ENCODE data around the gene NINL. TPM values are rescaled to one million over a fixed set of nuclear protein-coding genes. Genes with fewer than 3 reads are reported as not detected.

The NINL gene
- total RNA-seq, 6 experiments from 2014 or later = 3.6 to 16.0 (median 7.1) TPM

- Histone ChIP-seq H3K27ac (no peak overlapping the region), H3K27me3 (no peaks in the 10 kb centered on the region), H3K4me3 (no peak overlapping the region), H3K9me3 (no peaks in the 10 kb centered on the region), H3K4me1 (peaks cover 0 to 10% (median 0%) of the 10 kb centered on the region in 4 donors), H3K36me3 (no peaks in the 10 kb centered on the region)
- intact Hi-C loops (cut with DNase I) = no loop called here
- WGBS (ENCODE audit: insufficient coverage, low coverage, low lambda C conversion rate, missing lambda C conversion rate) = 33% methylated on average over 10 of the region's 15 CpGs
- DNase-seq (no peak), ATAC-seq (no peak)
- TF ChIP-seq POLR2A (IDR thresholded peaks at IDR 0.05) = no peak
- TF ChIP-seq, protein P1, sequence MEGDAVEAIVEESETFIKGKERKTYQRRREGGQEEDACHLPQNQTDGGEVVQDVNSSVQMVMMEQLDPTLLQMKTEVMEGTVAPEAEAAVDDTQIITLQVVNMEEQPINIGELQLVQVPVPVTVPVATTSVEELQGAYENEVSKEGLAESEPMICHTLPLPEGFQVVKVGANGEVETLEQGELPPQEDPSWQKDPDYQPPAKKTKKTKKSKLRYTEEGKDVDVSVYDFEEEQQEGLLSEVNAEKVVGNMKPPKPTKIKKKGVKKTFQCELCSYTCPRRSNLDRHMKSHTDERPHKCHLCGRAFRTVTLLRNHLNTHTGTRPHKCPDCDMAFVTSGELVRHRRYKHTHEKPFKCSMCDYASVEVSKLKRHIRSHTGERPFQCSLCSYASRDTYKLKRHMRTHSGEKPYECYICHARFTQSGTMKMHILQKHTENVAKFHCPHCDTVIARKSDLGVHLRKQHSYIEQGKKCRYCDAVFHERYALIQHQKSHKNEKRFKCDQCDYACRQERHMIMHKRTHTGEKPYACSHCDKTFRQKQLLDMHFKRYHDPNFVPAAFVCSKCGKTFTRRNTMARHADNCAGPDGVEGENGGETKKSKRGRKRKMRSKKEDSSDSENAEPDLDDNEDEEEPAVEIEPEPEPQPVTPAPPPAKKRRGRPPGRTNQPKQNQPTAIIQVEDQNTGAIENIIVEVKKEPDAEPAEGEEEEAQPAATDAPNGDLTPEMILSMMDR (IDR thresholded peaks at IDR 0.05) = no peak
Observed at GRCh38 chr20:25549172-25549773, 36.1 kb downstream of the NINL start.

GRCh38 chr20:25548613-25549086 lies 36.7 kb downstream of the NINL start:
- H3K27ac ChIP-seq = no peak overlapping the region
- H3K9me3 ChIP-seq = no peaks in the 10 kb centered on the region
- no peak overlapping the region for H3K4me3 ChIP-seq
- 48% methylated on average over 2 of the region's 14 CpGs for WGBS (ENCODE audit: insufficient coverage, low coverage, low lambda C conversion rate, missing lambda C conversion rate)
- no peak for DNase-seq
- no peaks in the 10 kb centered on the region for H3K36me3 ChIP-seq
- no peaks in the 10 kb centered on the region for H3K27me3 ChIP-seq
- no peak for TF ChIP-seq POLR2A (IDR thresholded peaks at IDR 0.05)
- TF ChIP-seq, protein P1 (IDR thresholded peaks at IDR 0.05) = no peak
- intact Hi-C loops (cut with DNase I) = no loop called here
- peaks cover 0 to 10% (median 0%) of the 10 kb centered on the region in 4 donors for H3K4me1 ChIP-seq
- no peak for ATAC-seq

DNA sequence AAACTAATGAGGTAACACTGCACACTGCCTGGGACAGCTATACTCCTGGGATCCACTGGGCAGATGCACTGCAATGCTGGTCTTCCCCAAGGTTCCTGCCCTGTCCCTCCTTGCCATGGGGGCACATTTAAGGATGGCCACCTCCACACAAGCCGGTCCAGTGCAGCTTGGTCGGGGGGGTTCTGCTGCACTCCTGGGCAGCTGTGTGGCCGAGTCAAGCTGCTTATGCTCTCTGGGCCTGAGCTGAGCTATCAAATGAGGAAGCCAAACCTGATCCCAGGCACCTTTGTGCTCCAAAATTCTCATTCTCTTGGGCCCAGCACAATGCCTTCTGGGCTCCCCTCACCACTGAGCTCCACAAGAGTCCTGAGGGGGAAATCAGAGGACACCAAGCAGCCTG lies 37.3 kb downstream of the NINL start:
- Histone ChIP-seq H3K9me3 (no peaks in the 10 kb centered on the region), H3K4me1 (peaks cover 0 to 10% (median 0%) of the 10 kb centered on the region in 4 donors), H3K4me3 (no peak overlapping the region), H3K27me3 (no peaks in the 10 kb centered on the region), H3K36me3 (no peaks in the 10 kb centered on the region), H3K27ac (no peak overlapping the region)
- DNase-seq = no peak
- no CpG with 5 or more reads among the region's 3 CpGs for WGBS (ENCODE audit: insufficient coverage, low coverage, low lambda C conversion rate, missing lambda C conversion rate)
- peak in 1 of 4 donors; percentile 10 for ATAC-seq
- TF ChIP-seq, protein P1 (IDR thresholded peaks at IDR 0.05) = no peak
- TF ChIP-seq POLR2A (IDR thresholded peaks at IDR 0.05) = no peak
- intact Hi-C loops (cut with DNase I) = no loop called here

GRCh38 chr20:25547063-25547462 lies 38.3 kb downstream of the NINL start:
- intact Hi-C loops (cut with DNase I) = no loop called here
- Histone ChIP-seq H3K27me3 (no peaks in the 10 kb centered on the region), H3K9me3 (no peaks in the 10 kb centered on the region), H3K36me3 (no peaks in the 10 kb centered on the region), H3K4me1 (peaks cover 0 to 15% (median 2%) of the 10 kb centered on the region in 4 donors), H3K4me3 (no peak overlapping the region), H3K27ac (no peak overlapping the region)
- 76% methylated on average over 4 of the region's 4 CpGs for WGBS (ENCODE audit: insufficient coverage, low coverage, low lambda C conversion rate, missing lambda C conversion rate)
- TF ChIP-seq, protein P1 (IDR thresholded peaks at IDR 0.05) = no peak
- TF ChIP-seq POLR2A (IDR thresholded peaks at IDR 0.05) = no peak
- ATAC-seq (no peak), DNase-seq (no peak)

Data from right lobe of liver (tissue), 6 donors.